ENCODE data around the gene ADIPOR2. TPM values are rescaled to one million over a fixed set of nuclear protein-coding genes. Genes with fewer than 3 reads are reported as not detected.

The ADIPOR2 gene
- total and polyA plus RNA-seq, 10 of the 15 experiments (the other 5 are each of a cell fraction or from before 2014, with no cell fraction given) = 8.6 to 65.0 (median 38.0) TPM

DNA sequence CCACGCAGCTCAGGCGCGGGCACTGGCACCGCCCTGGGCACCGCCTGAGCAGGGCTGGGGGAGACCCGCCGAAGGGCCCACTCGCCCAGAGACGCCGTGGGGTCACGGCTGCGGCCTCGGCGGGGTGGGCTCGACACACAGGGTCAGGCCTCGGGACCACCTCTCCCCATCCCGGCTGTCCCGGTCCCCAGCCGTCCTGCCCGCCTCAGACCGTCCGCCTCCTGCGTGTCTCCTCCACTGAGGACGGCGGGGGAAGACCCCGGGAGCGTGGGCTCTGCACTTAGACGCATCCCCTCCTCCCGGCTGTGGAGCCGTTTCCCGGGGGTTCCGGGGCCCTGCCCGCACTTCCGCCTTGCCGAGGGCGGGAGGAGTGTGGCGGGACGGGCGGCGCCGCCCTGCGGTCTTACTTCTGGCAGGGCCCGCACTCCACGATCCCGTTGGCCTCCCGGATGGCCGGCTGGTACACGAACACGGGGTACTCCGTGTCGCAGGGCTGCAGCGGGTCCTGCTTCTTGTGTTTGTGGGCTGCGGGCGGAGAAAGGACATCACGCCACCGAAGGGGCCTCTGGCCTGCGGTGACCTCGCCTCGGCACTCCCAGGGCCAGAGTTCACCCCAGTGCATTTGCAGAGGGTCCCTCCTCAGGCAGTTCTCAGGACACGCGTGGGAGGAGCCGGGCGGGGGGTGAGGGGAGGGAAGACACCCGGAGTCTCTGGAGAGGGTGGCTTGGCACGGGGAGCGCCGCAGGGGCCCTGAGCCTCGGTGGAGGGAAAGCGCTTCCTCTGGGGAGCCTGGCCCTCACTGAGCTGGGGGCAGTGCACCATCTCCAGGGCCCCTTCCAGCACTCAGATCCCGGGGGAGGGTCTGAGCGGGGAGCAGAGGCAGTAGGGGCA, 106.4 kb downstream of the ADIPOR2 start (continued):
- TF ChIP-seq IKZF1 (conservative IDR thresholded peaks at IDR 0.05) (peak; percentile 87), BACH1 (IDR thresholded peaks at IDR 0.05; ENCODE audit: borderline replicate concordance) (peak; percentile 48; the same call in 1 of the 2 replicates), CEBPB (IDR thresholded peaks at IDR 0.05; ENCODE audit: borderline replicate concordance in 1 of 2, low read depth in 2 of 2, low read length in 2 of 2) (no peak), ESRRA (IDR thresholded peaks at IDR 0.05; ENCODE audit: low read length) (no peak), CREM (IDR thresholded peaks at IDR 0.05; ENCODE audit: low read depth) (no peak), MTA2 (IDR thresholded peaks at IDR 0.05; ENCODE audit: low read depth) (no peak), SPI1 (IDR thresholded peaks at IDR 0.05; ENCODE audit: borderline replicate concordance, insufficient read depth, low read depth, low read length) (peak; percentile 43; the same call in 1 of the 2 replicates), ZNF622 (IDR thresholded peaks at IDR 0.05) (no peak), YBX1 (IDR thresholded peaks at IDR 0.05) (no peak), HDAC6 (IDR thresholded peaks at IDR 0.05; ENCODE audit: unreplicated experiment) (no peak), LARP7 (IDR thresholded peaks at IDR 0.05) (peak; percentile 39; the same call in 1 of the 2 replicates), MEF2B (IDR thresholded peaks at IDR 0.05; ENCODE audit: partially characterized antibody, poor library complexity, severe bottlenecking) (peak; percentile 17), ZNF384 (IDR thresholded peaks at IDR 0.05; ENCODE audit: borderline replicate concordance, low read depth, low read length) (no peak), ETV6 (conservative IDR thresholded peaks at IDR 0.05 in 1 of 2, IDR thresholded peaks at IDR 0.05 in 1 of 2; ENCODE audit: borderline replicate concordance in 1 of 2, low read depth in 1 of 2) (peak in 1 of 2 experiments; percentile 40; a peak in 1 of 4 replicates)
- TF ChIP-seq, protein P1, sequence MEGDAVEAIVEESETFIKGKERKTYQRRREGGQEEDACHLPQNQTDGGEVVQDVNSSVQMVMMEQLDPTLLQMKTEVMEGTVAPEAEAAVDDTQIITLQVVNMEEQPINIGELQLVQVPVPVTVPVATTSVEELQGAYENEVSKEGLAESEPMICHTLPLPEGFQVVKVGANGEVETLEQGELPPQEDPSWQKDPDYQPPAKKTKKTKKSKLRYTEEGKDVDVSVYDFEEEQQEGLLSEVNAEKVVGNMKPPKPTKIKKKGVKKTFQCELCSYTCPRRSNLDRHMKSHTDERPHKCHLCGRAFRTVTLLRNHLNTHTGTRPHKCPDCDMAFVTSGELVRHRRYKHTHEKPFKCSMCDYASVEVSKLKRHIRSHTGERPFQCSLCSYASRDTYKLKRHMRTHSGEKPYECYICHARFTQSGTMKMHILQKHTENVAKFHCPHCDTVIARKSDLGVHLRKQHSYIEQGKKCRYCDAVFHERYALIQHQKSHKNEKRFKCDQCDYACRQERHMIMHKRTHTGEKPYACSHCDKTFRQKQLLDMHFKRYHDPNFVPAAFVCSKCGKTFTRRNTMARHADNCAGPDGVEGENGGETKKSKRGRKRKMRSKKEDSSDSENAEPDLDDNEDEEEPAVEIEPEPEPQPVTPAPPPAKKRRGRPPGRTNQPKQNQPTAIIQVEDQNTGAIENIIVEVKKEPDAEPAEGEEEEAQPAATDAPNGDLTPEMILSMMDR (IDR thresholded peaks at IDR 0.05 in 2 of 3, conservative IDR thresholded peaks at IDR 0.05 in 1 of 3; ENCODE audit: control insufficient read depth in 2 of 3, extremely low read depth in 1 of 3, insufficient read depth in 1 of 3, low read depth in 3 of 3, low read length in 3 of 3) = peak in 1 of 3 experiments; percentile 6; a peak in 1 of 6 replicates
- TF ChIP-seq, protein P2, sequence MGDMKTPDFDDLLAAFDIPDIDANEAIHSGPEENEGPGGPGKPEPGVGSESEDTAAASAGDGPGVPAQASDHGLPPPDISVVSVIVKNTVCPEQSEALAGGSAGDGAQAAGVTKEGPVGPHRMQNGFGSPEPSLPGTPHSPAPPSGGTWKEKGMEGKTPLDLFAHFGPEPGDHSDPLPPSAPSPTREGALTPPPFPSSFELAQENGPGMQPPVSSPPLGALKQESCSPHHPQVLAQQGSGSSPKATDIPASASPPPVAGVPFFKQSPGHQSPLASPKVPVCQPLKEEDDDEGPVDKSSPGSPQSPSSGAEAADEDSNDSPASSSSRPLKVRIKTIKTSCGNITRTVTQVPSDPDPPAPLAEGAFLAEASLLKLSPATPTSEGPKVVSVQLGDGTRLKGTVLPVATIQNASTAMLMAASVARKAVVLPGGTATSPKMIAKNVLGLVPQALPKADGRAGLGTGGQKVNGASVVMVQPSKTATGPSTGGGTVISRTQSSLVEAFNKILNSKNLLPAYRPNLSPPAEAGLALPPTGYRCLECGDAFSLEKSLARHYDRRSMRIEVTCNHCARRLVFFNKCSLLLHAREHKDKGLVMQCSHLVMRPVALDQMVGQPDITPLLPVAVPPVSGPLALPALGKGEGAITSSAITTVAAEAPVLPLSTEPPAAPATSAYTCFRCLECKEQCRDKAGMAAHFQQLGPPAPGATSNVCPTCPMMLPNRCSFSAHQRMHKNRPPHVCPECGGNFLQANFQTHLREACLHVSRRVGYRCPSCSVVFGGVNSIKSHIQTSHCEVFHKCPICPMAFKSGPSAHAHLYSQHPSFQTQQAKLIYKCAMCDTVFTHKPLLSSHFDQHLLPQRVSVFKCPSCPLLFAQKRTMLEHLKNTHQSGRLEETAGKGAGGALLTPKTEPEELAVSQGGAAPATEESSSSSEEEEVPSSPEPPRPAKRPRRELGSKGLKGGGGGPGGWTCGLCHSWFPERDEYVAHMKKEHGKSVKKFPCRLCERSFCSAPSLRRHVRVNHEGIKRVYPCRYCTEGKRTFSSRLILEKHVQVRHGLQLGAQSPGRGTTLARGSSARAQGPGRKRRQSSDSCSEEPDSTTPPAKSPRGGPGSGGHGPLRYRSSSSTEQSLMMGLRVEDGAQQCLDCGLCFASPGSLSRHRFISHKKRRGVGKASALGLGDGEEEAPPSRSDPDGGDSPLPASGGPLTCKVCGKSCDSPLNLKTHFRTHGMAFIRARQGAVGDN (IDR thresholded peaks at IDR 0.05) = peak; percentile 35; the same call in 1 of the 2 replicates
- TF ChIP-seq, protein P3, sequence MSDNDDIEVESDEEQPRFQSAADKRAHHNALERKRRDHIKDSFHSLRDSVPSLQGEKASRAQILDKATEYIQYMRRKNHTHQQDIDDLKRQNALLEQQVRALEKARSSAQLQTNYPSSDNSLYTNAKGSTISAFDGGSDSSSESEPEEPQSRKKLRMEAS (IDR thresholded peaks at IDR 0.05; ENCODE audit: low read depth, low read length) = peak; percentile 43; the same call in 1 of the 2 replicates
- TF ChIP-seq, protein P4, sequence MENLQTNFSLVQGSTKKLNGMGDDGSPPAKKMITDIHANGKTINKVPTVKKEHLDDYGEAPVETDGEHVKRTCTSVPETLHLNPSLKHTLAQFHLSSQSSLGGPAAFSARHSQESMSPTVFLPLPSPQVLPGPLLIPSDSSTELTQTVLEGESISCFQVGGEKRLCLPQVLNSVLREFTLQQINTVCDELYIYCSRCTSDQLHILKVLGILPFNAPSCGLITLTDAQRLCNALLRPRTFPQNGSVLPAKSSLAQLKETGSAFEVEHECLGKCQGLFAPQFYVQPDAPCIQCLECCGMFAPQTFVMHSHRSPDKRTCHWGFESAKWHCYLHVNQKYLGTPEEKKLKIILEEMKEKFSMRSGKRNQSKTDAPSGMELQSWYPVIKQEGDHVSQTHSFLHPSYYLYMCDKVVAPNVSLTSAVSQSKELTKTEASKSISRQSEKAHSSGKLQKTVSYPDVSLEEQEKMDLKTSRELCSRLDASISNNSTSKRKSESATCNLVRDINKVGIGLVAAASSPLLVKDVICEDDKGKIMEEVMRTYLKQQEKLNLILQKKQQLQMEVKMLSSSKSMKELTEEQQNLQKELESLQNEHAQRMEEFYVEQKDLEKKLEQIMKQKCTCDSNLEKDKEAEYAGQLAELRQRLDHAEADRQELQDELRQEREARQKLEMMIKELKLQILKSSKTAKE (IDR thresholded peaks at IDR 0.05; ENCODE audit: low read depth, poor library complexity, severe bottlenecking) = no peak

Measured in GM12878 (cell line).